ENCODE data around the gene KISS1. TPM values are rescaled to one million over a fixed set of nuclear protein-coding genes. Genes with fewer than 3 reads are reported as not detected.
A peak's percentile ranks its signal among the peaks of the same experiment; 100 is the strongest.

Gene KISS1
- total RNA-seq, 2 experiments from 2014 or later = not detected

- H3K4me1 Mint-ChIP-seq (ENCODE audit: low read depth) = peaks cover 8% of the 10 kb centered on the region
- H3K27me3 ChIP-seq (ENCODE audit: control insufficient read depth in 1 of 2, insufficient read depth in 2 of 2, low read length in 2 of 2) = peaks cover 3 to 9% of the 10 kb centered on the region in 2 experiments
- H3K4me3 ChIP-seq (ENCODE audit: low read length) = no peak overlapping the region
- DNase-seq = no peak
- no peak for ATAC-seq (ENCODE audit: poor library complexity)
- peaks cover 0 to 10% of the 10 kb centered on the region in 2 experiments for H3K9me3 ChIP-seq (ENCODE audit: control insufficient read depth in 1 of 2, insufficient read depth in 1 of 2, low read length in 2 of 2)
- POLR2A ChIA-PET = no interaction called here
- H3K36me3 Mint-ChIP-seq (ENCODE audit: low read depth) = no peaks in the 10 kb centered on the region
- H3K36me3 ChIP-seq (ENCODE audit: insufficient read depth, low read length) = no peaks in the 10 kb centered on the region
- peaks cover 11% of the 10 kb centered on the region for H3K4me1 ChIP-seq (ENCODE audit: insufficient read depth, low read length)
- H3K27ac ChIP-seq (ENCODE audit: low read depth in 1 of 2, low read length in 2 of 2) = no peak overlapping the region
- CTCF ChIA-PET = interaction anchor here (0.8 kb wide), 1 partner anchor 9 kb away, joined by 4 read pairs; no protein-coding TSS in a partner anchor
- intact Hi-C loops (cut with DNase I, micrococcal nuclease) = no loop called here
- H3K27me3 Mint-ChIP-seq = no peaks in the 10 kb centered on the region
- no peak for TF ChIP-seq CTCF (IDR thresholded peaks at IDR 0.05)
- no peak overlapping the region for H3K27ac Mint-ChIP-seq
- H3K9me3 Mint-ChIP-seq = no peaks in the 10 kb centered on the region
- no peak overlapping the region for H3K4me3 Mint-ChIP-seq
These were observed 19.9 kb upstream of the KISS1 start for GRCh38 chr1:204216236-204216635.

- Histone ChIP-seq H3K9me3 (ENCODE audit: control insufficient read depth in 1 of 2, insufficient read depth in 1 of 2, low read length in 2 of 2) (peaks cover 0 to 10% of the 10 kb centered on the region in 2 experiments), H3K4me1 (ENCODE audit: insufficient read depth, low read length) (peaks cover 11% of the 10 kb centered on the region), H3K27ac (ENCODE audit: low read depth in 1 of 2, low read length in 2 of 2) (no peak within 1 kb of the TSS), H3K4me3 (ENCODE audit: low read length) (peak within 1 kb of the TSS; percentile 46), H3K27me3 (ENCODE audit: control insufficient read depth in 1 of 2, insufficient read depth in 2 of 2, low read length in 2 of 2) (peaks cover 3 to 9% of the 10 kb centered on the region in 2 experiments), H3K36me3 (ENCODE audit: insufficient read depth, low read length) (no peaks in the 10 kb centered on the region)
- no peaks in the 10 kb centered on the region for H3K9me3 Mint-ChIP-seq
- no peak for TF ChIP-seq CTCF (IDR thresholded peaks at IDR 0.05)
- H3K36me3 Mint-ChIP-seq (ENCODE audit: low read depth) = no peaks in the 10 kb centered on the region
- ChIA-PET POLR2A (interaction anchor here (0.6 kb wide), 1 partner anchor 527 kb away, joined by 3 read pairs; no protein-coding TSS in a partner anchor), CTCF (interaction anchor here (0.6 kb wide), 1 partner anchor 168 kb away, joined by 3 read pairs; no protein-coding TSS in a partner anchor)
- no peaks in the 10 kb centered on the region for H3K27me3 Mint-ChIP-seq
- peak within 1 kb of the TSS; percentile 52 for H3K4me3 Mint-ChIP-seq
- DNase-seq (peak; percentile 9 to 66 (median 41)), ATAC-seq (ENCODE audit: poor library complexity) (peak; percentile 96)
- intact Hi-C loops (cut with DNase I, micrococcal nuclease) = no loop called here
- no peak within 1 kb of the TSS for H3K27ac Mint-ChIP-seq
- H3K4me1 Mint-ChIP-seq (ENCODE audit: low read depth) = peaks cover 8% of the 10 kb centered on the region
These were observed 17.7 kb upstream of the KISS1 start, which contains the start of gene GOLT1A for GRCh38 chr1:204213668-204214662. TSS of gene GOLT1A (minus strand) at chr1:204213988. CDS start at chr1:204213906, 82 bp downstream.

GRCh38 chr1:204212715-204213114, 16.4 kb upstream of the KISS1 start:
- no peak overlapping the region for H3K27ac ChIP-seq (ENCODE audit: low read depth in 1 of 2, low read length in 2 of 2)
- ChIA-PET POLR2A (no interaction called here), CTCF (no interaction called here)
- intact Hi-C loops (cut with DNase I, micrococcal nuclease) = no loop called here
- peaks cover 8% of the 10 kb centered on the region for H3K4me1 ChIP-seq (ENCODE audit: insufficient read depth, low read length)
- peaks cover 0 to 10% of the 10 kb centered on the region in 2 experiments for H3K9me3 ChIP-seq (ENCODE audit: control insufficient read depth in 1 of 2, insufficient read depth in 1 of 2, low read length in 2 of 2)
- ATAC-seq (ENCODE audit: poor library complexity) (no peak), DNase-seq (no peak)
- Mint-ChIP-seq H3K4me1 (ENCODE audit: low read depth) (peaks cover 8% of the 10 kb centered on the region), H3K27ac (no peak overlapping the region), H3K9me3 (no peaks in the 10 kb centered on the region), H3K27me3 (peaks cover 9% of the 10 kb centered on the region), H3K4me3 (no peak overlapping the region), H3K36me3 (ENCODE audit: low read depth) (no peaks in the 10 kb centered on the region)
- no peaks in the 10 kb centered on the region for H3K36me3 ChIP-seq (ENCODE audit: insufficient read depth, low read length)
- H3K4me3 ChIP-seq (ENCODE audit: low read length) = no peak overlapping the region
- TF ChIP-seq CTCF (IDR thresholded peaks at IDR 0.05) = no peak
- H3K27me3 ChIP-seq (ENCODE audit: control insufficient read depth in 1 of 2, insufficient read depth in 2 of 2, low read length in 2 of 2) = peaks cover 3 to 9% of the 10 kb centered on the region in 2 experiments

All from CD4-positive, alpha-beta T cell (primary cell).